Peyer's patch (tissue), 4 donors: Measurements from ENCODE around the gene RRP9. TPM values are rescaled to one million over a fixed set of nuclear protein-coding genes. Genes with fewer than 3 reads are reported as not detected.

Source experiments
- DNase-seq, 3 donors: peaks; one replicate each; pipeline ENCODE4 v3.0.0-alpha.2; 2017 to 2019
- H3K27ac ChIP-seq, 4 donors: fragments of 200-600 bp; sonication (generic); one replicate each; pipeline ENCODE4 v1.5.1; 2016 to 2019
- H3K27me3 ChIP-seq, 2 donors: fragments of 200-600 bp; sonication (generic); one replicate each; pipeline ENCODE4 v1.5.1; 2019
- H3K36me3 ChIP-seq, 3 donors: fragments of 200-600 bp; sonication (generic); one replicate each; pipeline ENCODE4 v1.5.1; 2016 to 2019
- H3K4me1 ChIP-seq, 4 donors: fragments of 200-600 bp; sonication (generic); one replicate each; pipeline ENCODE4 v1.5.1; 2016 to 2019
- H3K4me3 ChIP-seq, 4 donors: fragments of 200-600 bp; sonication (generic); 1 replicate in 3 of 4; 2 replicates in 1 of 4; pipeline ENCODE4 v1.5.1; 2016 to 2019; ENCODE audit warnings: mild to moderate bottlenecking in 1 of 4
- H3K9me3 ChIP-seq, 4 donors: fragments of 200-600 bp; sonication (generic); one replicate each; pipeline ENCODE4 v1.5.1; 2016 to 2019; ENCODE audit warnings: mild to moderate bottlenecking in 1 of 4
- CTCF ChIP-seq, 6 experiments: fragments of 450-650 bp in 4 of 6; fragments of 200-600 bp in 2 of 6; sonication (generic) in 1 of 6; IDR thresholded peaks; one replicate each; pipeline ENCODE4 v1.5.1; 2017 to 2019; ENCODE audit warnings: antibody characterized with exemption in 6 of 6, mild to moderate bottlenecking in 3 of 6, moderate library complexity in 1 of 6
- POLR2A ChIP-seq, 2 donors: fragments of 450-650 bp; IDR thresholded peaks; one replicate each; pipeline ENCODE4 v1.5.1; 2017; ENCODE audit warnings: antibody characterized with exemption in 2 of 2, mild to moderate bottlenecking in 2 of 2, moderate library complexity in 2 of 2
- small RNA-seq, 2 donors: library from RNA; depleted of rRNA; stranded (forward); fragments of <200 nt; gene quantifications; one replicate each; pipeline ENCODE3, GENCODE V24; 2016
- total RNA-seq, 4 donors: library from RNA; depleted of rRNA; stranded (reverse); fragments of >200 nt; gene quantifications; one replicate each; pipeline ENCODE4 v1.1.0, GENCODE V29; 2016

The RRP9 gene
- total RNA-seq, 4 donors from 2014 or later: 4.7 to 17.3 (median 7.7) TPM

GRCh38 chr3:51887620-51888019, 54.1 kb downstream of the RRP9 start:
- H3K9me3 ChIP-seq: no peaks in the 10 kb centered on the region
- H3K27ac ChIP-seq: no peak overlapping the region
- no peak overlapping the region for H3K4me3 ChIP-seq
- TF ChIP-seq CTCF (IDR thresholded peaks at IDR 0.05): no peak
- no peak for TF ChIP-seq POLR2A (IDR thresholded peaks at IDR 0.05)
- no peak for DNase-seq
- no peaks in the 10 kb centered on the region for H3K27me3 ChIP-seq
- H3K4me1 ChIP-seq: no peaks in the 10 kb centered on the region
- no peaks in the 10 kb centered on the region for H3K36me3 ChIP-seq

GRCh38 chr3:51886447-51886846, 55.3 kb downstream of the RRP9 start:
- TF ChIP-seq CTCF (IDR thresholded peaks at IDR 0.05): no peak
- TF ChIP-seq POLR2A (IDR thresholded peaks at IDR 0.05): no peak

More at GRCh38 chr3:51886447-51886846, 55.3 kb downstream of the RRP9 start:
- H3K27ac ChIP-seq: no peak overlapping the region
- H3K4me1 ChIP-seq: no peaks in the 10 kb centered on the region
- H3K27me3 ChIP-seq: no peaks in the 10 kb centered on the region
- no peak overlapping the region for H3K4me3 ChIP-seq
- H3K36me3 ChIP-seq: no peaks in the 10 kb centered on the region
- H3K9me3 ChIP-seq: no peaks in the 10 kb centered on the region
- no peak for DNase-seq

Small RNAs within 50 kb of the gene (small RNA-seq; reads per million reads assigned to genes)
- gene AC115284.1: 0 reads per million in 2 donors

Other genes with a start within 250 kb of the RRP9 start
- gene GRM2, start 234.8 kb downstream of the RRP9 start, total RNA-seq: 1 to 10 TPM in 1 of 4 donors, under 1 TPM in 2, not detected in 1; 0.54 to 2.5 (median 0.57) TPM
- gene IQCF6, start 162.7 kb downstream of the RRP9 start, total RNA-seq: not detected
- not detected for gene IQCF2, start 80.3 kb downstream of the RRP9 start, total RNA-seq
- gene IQCF5, start 66.3 kb downstream of the RRP9 start, total RNA-seq: not detected
- gene IQCF1, start 38.6 kb downstream of the RRP9 start, total RNA-seq: not detected
- 100 to 1,000 TPM; 100 to 157 (median 137) TPM for gene PARP3, start 459 bp upstream of the RRP9 start, total RNA-seq
- not detected for gene GPR62, start 13.5 kb upstream of the RRP9 start, total RNA-seq
- gene PCBP4, start 25.6 kb upstream of the RRP9 start, total RNA-seq: 10 to 100 TPM; 31.3 to 44.7 (median 37.7) TPM
- gene ABHD14B, start 32.1 kb upstream of the RRP9 start, total RNA-seq: 100 to 1,000 TPM in 3 of 4 donors, 10 to 100 TPM in 1; 43.7 to 135 (median 127) TPM
- 10 to 100 TPM in 2 of 4 donors, 1 to 10 TPM in 2; 3.9 to 11.6 (median 7.7) TPM for gene ABHD14A, start 33.2 kb upstream of the RRP9 start, total RNA-seq
- gene ACY1, start 41.6 kb upstream of the RRP9 start, total RNA-seq: 100 to 1,000 TPM in 3 of 4 donors, 10 to 100 TPM in 1; 95.7 to 977 (median 609) TPM
- gene RPL29, start 54.0 kb upstream of the RRP9 start, total RNA-seq: 100 to 1,000 TPM; 643 to 841 (median 711) TPM
- gene DUSP7, start 114.7 kb upstream of the RRP9 start, total RNA-seq: 1 to 10 TPM; 3.3 to 7.1 (median 6.0) TPM
- gene POC1A, start 212.5 kb upstream of the RRP9 start, total RNA-seq: 1 to 10 TPM; 3.4 to 9.3 (median 6.5) TPM